Activated B cell treated with CpG ODN at 0.5 μM for 24 hours (primary cell): ENCODE measurements around the gene PDLIM3. TPM values are rescaled to one million over a fixed set of nuclear protein-coding genes. Genes with fewer than 3 reads are reported as not detected.
"Not testable (repeated sequence)": the region's sequence is repeated elsewhere in the genome, so short reads cannot be mapped to it uniquely, and the experiment has no call there.

Source experiments
- ATAC-seq: fragments of 200-7000 bp; cut with Tn5 transposase; one replicate; pipeline ENCODE4 v1.10.0; 2021; ENCODE audit warnings: low read depth, mild to moderate bottlenecking, moderate library complexity
- CTCF ChIA-PET: fragments of 350-600 bp; sonication (Branson Sonifier 250); formaldehyde crosslinking; loops from one replicate; lab custom pipeline; 2021; ENCODE audit warnings: antibody characterized with exemption; lab: Charles Lee
- POLR2A ChIA-PET: fragments of 350-600 bp; sonication (Branson Sonifier 250); formaldehyde crosslinking; loops from one replicate; lab custom pipeline; 2021; ENCODE audit warnings: antibody characterized with exemption; lab: Charles Lee
- DNase-seq: peaks from one replicate; pipeline ENCODE4 v3.0.0; 2022
- H3K27ac Mint-ChIP-seq: one replicate; pipeline ENCODE4 v1.8.0; 2020; ENCODE audit warnings: mixed read lengths
- H3K27me3 Mint-ChIP-seq: one replicate; pipeline ENCODE4 v1.8.0; 2021; ENCODE audit warnings: mixed read lengths
- H3K36me3 Mint-ChIP-seq: one replicate; pipeline ENCODE4 v1.8.0; 2021; ENCODE audit warnings: low read depth, mixed read lengths
- H3K4me1 Mint-ChIP-seq: one replicate; pipeline ENCODE4 v1.8.0; 2021; ENCODE audit warnings: mixed read lengths
- H3K4me3 Mint-ChIP-seq: one replicate; pipeline ENCODE4 v1.8.0; 2020; ENCODE audit warnings: mild to moderate bottlenecking, mixed read lengths
- H3K9me3 Mint-ChIP-seq: one replicate; pipeline ENCODE4 v1.8.0; 2020; ENCODE audit warnings: mixed read lengths
- intact Hi-C: fragments of 100-400 bp; cut with micrococcal nuclease; formaldehyde crosslinking; loops from one replicate; pipeline ENCODE4 v1.15.1; 2024
- total RNA-seq: library from RNA; stranded (reverse); gene quantifications from 2 replicates; pipeline ENCODE4 v1.2.3, GENCODE V29; 2022
- TF ChIP-seq, protein P1 (sequence below): fragments of 200-600 bp; IDR thresholded peaks from one replicate; pipeline ENCODE4 v1.8.0; 2022; ENCODE audit warnings: antibody characterized with exemption, mild to moderate bottlenecking

PDLIM3 gene
- total RNA-seq, 1 donor from 2014 or later: 0.20 TPM

DNA sequence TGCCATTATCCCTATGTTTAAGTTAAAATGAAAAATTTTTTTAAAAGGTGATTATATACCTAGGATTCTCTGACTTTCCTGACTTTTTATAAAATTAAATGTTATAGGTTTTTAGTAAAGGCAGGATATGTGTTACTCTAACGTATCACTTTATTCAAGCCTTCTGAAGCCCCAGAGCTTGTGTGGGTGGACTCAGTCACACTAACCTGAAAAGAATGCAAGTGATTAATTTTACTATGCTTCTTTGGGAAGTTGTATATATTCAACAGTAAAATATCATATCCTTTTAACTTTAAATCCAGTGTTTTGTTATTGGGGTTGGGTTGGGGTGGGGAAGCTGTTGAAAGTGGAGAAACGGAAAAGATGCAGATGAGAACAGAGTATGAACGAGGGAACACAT, 22.8 kb downstream of the PDLIM3 start:
- peaks cover 34% of the 10 kb centered on the region for H3K27me3 Mint-ChIP-seq
- CTCF ChIA-PET: no interaction called here
- no peak overlapping the region for H3K4me3 Mint-ChIP-seq

DNA sequence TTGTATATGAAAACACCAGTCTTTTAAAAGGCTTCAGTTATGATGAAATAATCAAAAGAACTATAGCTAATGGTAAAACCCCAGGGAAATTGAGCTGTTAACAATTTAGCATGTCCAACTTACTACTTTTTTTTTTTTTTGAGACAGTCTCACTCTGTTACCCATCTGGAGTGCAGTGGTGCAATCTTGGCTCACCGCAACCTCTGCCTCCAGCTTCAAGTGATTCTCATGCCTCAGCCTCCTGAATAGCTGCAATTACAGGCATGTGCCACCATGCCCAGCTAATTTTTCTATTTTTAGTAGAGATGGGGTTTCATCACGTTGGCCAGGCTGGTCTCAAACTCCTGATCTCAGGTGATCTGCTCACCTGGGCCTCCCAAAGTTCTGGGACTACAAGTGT, 24.1 kb downstream of the PDLIM3 start:
- H3K9me3 Mint-ChIP-seq, H3K36me3 Mint-ChIP-seq, H3K27ac Mint-ChIP-seq, DNase-seq, POLR2A ChIA-PET, H3K4me1 Mint-ChIP-seq, intact Hi-C loops, ATAC-seq, H3K4me3 Mint-ChIP-seq, CTCF ChIA-PET: not testable (repeated sequence)
- peaks cover 30% of the 10 kb centered on the region for H3K27me3 Mint-ChIP-seq

More for the DNA sequence above, 22.8 kb downstream of the PDLIM3 start:
- no peak for ATAC-seq
- peaks cover 3% of the 10 kb centered on the region for H3K4me1 Mint-ChIP-seq
- DNase-seq: no peak
- H3K27ac Mint-ChIP-seq: no peak overlapping the region
- no peaks in the 10 kb centered on the region for H3K36me3 Mint-ChIP-seq
- no peaks in the 10 kb centered on the region for H3K9me3 Mint-ChIP-seq
- POLR2A ChIA-PET: no interaction called here
- intact Hi-C loops: no loop called here
- TF ChIP-seq, protein P1, sequence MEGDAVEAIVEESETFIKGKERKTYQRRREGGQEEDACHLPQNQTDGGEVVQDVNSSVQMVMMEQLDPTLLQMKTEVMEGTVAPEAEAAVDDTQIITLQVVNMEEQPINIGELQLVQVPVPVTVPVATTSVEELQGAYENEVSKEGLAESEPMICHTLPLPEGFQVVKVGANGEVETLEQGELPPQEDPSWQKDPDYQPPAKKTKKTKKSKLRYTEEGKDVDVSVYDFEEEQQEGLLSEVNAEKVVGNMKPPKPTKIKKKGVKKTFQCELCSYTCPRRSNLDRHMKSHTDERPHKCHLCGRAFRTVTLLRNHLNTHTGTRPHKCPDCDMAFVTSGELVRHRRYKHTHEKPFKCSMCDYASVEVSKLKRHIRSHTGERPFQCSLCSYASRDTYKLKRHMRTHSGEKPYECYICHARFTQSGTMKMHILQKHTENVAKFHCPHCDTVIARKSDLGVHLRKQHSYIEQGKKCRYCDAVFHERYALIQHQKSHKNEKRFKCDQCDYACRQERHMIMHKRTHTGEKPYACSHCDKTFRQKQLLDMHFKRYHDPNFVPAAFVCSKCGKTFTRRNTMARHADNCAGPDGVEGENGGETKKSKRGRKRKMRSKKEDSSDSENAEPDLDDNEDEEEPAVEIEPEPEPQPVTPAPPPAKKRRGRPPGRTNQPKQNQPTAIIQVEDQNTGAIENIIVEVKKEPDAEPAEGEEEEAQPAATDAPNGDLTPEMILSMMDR: no peak

DNA sequence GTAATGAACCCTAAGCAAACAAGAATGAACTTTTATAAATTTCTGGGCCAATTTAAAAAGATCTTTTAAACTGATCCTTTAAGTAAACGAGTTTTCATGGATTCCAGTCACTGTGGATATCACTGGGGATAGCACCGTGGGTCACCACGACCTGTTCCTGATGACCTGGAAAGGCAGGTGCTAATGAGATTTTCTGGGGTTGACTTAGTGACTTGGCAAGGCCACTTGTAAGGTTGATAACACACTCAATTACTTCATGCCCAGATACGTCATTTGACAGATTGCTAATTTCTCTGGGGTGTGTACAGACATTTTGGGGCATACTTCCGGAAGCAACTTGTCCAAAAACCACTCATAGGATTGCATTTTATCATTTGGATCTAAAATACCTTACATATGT, 24.5 kb downstream of the PDLIM3 start:
- ChIA-PET CTCF (no interaction called here), POLR2A (no interaction called here)
- H3K27ac Mint-ChIP-seq: no peak overlapping the region
- TF ChIP-seq, protein P1: no peak
- peaks cover 30% of the 10 kb centered on the region for H3K27me3 Mint-ChIP-seq
- DNase-seq (no peak), ATAC-seq (no peak)
- intact Hi-C loops: no loop called here
- no peaks in the 10 kb centered on the region for H3K36me3 Mint-ChIP-seq
- no peaks in the 10 kb centered on the region for H3K9me3 Mint-ChIP-seq
- no peak overlapping the region for H3K4me3 Mint-ChIP-seq
- peaks cover 3% of the 10 kb centered on the region for H3K4me1 Mint-ChIP-seq

DNA sequence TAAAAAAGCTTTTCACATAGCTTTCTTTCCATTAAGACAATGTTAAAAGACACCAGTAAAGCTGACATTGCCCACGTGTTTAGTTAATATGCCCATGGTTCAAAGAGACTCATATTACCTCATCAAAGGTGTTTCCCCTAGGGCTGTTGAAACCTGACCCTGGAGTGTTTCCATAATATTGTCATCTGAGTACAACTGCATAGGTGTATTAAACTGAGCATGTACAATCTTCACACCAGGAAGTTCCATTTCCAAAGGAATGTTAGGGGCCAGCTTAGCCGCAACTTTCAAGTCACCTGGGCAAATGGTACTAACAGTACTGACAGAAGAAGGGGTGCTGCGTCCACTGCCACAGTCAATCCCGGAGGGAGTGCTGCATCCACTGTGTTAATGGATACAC, 27.1 kb downstream of the PDLIM3 start:
- intact Hi-C loops: no loop called here
- no peak overlapping the region for H3K4me3 Mint-ChIP-seq
- ChIA-PET CTCF (no interaction called here), POLR2A (interaction anchor here (0.6 kb wide), 1 partner anchor 227 kb away, joined by 5 read pairs; no protein-coding TSS in a partner anchor)
- no peaks in the 10 kb centered on the region for H3K9me3 Mint-ChIP-seq
- TF ChIP-seq, protein P1: no peak
- no peaks in the 10 kb centered on the region for H3K36me3 Mint-ChIP-seq
- ATAC-seq (no peak), DNase-seq (no peak)
- no peaks in the 10 kb centered on the region for H3K4me1 Mint-ChIP-seq
- no peak overlapping the region for H3K27ac Mint-ChIP-seq
- H3K27me3 Mint-ChIP-seq: peaks cover 26% of the 10 kb centered on the region

DNA sequence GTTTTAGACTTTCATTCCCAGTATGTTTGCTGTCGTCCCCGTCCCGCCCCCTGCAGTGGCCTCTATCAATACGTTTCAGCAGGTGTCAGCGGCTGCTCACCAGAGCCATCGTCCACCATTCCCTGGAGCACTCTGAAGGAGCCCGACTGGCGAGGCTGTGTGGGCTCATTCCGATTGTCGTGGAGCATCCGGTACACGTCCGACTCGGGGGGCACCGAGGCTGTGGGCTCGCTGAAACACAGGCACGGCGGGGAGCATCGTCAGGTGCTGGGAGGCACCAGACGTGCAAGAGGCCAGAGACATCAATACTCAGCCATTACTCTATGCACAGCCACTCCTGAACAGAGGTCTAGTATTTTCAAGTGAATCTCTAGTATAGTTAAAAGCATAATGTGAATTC, 28.9 kb downstream of the PDLIM3 start:
- no peaks in the 10 kb centered on the region for H3K9me3 Mint-ChIP-seq
- no peaks in the 10 kb centered on the region for H3K36me3 Mint-ChIP-seq
- DNase-seq (no peak), ATAC-seq (no peak)
- ChIA-PET POLR2A (no interaction called here), CTCF (no interaction called here)
- no peak overlapping the region for H3K4me3 Mint-ChIP-seq
- H3K27ac Mint-ChIP-seq: no peak overlapping the region
- intact Hi-C loops: no loop called here
- peaks cover 17% of the 10 kb centered on the region for H3K27me3 Mint-ChIP-seq
- no peaks in the 10 kb centered on the region for H3K4me1 Mint-ChIP-seq
- TF ChIP-seq, protein P1: no peak
